Ishikawa (cell line): ENCODE results near the gene APEX1.

Experiments used
- CEBPB ChIP-seq: IDR thresholded peaks from 2 replicates; pipeline ENCODE4 v1.6.1; 2012
- CREB1 ChIP-seq: IDR thresholded peaks from 2 replicates; pipeline ENCODE4 v1.6.1; 2012; ENCODE audit warnings: low read depth
- EGR1 ChIP-seq: IDR thresholded peaks from 2 replicates; pipeline ENCODE4 v1.6.1; 2012
- EP300 ChIP-seq: IDR thresholded peaks from 2 replicates; pipeline ENCODE4 v1.6.1; 2012; ENCODE audit warnings: borderline replicate concordance
- FOXM1 ChIP-seq: IDR thresholded peaks from 2 replicates; pipeline ENCODE4 v1.6.1; 2012; ENCODE audit warnings: low read depth, borderline replicate concordance
- MAX ChIP-seq: IDR thresholded peaks from 2 replicates; pipeline ENCODE4 v1.6.1; 2012
- NFIC ChIP-seq: IDR thresholded peaks from 2 replicates; pipeline ENCODE4 v1.6.1; 2012
- RAD21 ChIP-seq: IDR thresholded peaks from 2 replicates; pipeline ENCODE4 v1.6.1; 2012; ENCODE audit warnings: low read depth
- TAF1 ChIP-seq: IDR thresholded peaks from 2 replicates; pipeline ENCODE4 v1.6.1; 2012; ENCODE audit warnings: low read depth, mild to moderate bottlenecking
- TCF12 ChIP-seq: IDR thresholded peaks from 2 replicates; pipeline ENCODE4 v1.6.1; 2012; ENCODE audit warnings: low read depth
- TEAD4 ChIP-seq: IDR thresholded peaks from 2 replicates; pipeline ENCODE4 v1.6.1; 2012
- YY1 ChIP-seq: IDR thresholded peaks from 2 replicates; pipeline ENCODE4 v1.6.1; 2012; ENCODE audit warnings: low read depth
- ZBTB7A ChIP-seq: IDR thresholded peaks from 2 replicates; pipeline ENCODE4 v1.6.1; 2012; ENCODE audit warnings: low read depth
- TF ChIP-seq, protein P1 (sequence below): IDR thresholded peaks from 2 replicates; pipeline ENCODE4 v1.6.1; 2012; ENCODE audit warnings: low read depth, mild to moderate bottlenecking
- TF ChIP-seq, protein P2 (sequence below): IDR thresholded peaks from 2 replicates; pipeline ENCODE4 v1.6.1; 2012

The APEX1 gene

GRCh38 chr14:20428802-20429201 is 26.2 kb upstream of the APEX1 start:
- TF ChIP-seq EP300: no peak
- TF ChIP-seq, protein P1, sequence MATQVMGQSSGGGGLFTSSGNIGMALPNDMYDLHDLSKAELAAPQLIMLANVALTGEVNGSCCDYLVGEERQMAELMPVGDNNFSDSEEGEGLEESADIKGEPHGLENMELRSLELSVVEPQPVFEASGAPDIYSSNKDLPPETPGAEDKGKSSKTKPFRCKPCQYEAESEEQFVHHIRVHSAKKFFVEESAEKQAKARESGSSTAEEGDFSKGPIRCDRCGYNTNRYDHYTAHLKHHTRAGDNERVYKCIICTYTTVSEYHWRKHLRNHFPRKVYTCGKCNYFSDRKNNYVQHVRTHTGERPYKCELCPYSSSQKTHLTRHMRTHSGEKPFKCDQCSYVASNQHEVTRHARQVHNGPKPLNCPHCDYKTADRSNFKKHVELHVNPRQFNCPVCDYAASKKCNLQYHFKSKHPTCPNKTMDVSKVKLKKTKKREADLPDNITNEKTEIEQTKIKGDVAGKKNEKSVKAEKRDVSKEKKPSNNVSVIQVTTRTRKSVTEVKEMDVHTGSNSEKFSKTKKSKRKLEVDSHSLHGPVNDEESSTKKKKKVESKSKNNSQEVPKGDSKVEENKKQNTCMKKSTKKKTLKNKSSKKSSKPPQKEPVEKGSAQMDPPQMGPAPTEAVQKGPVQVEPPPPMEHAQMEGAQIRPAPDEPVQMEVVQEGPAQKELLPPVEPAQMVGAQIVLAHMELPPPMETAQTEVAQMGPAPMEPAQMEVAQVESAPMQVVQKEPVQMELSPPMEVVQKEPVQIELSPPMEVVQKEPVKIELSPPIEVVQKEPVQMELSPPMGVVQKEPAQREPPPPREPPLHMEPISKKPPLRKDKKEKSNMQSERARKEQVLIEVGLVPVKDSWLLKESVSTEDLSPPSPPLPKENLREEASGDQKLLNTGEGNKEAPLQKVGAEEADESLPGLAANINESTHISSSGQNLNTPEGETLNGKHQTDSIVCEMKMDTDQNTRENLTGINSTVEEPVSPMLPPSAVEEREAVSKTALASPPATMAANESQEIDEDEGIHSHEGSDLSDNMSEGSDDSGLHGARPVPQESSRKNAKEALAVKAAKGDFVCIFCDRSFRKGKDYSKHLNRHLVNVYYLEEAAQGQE: no peak
- no peak for TF ChIP-seq ZBTB7A
- TF ChIP-seq, protein P2, sequence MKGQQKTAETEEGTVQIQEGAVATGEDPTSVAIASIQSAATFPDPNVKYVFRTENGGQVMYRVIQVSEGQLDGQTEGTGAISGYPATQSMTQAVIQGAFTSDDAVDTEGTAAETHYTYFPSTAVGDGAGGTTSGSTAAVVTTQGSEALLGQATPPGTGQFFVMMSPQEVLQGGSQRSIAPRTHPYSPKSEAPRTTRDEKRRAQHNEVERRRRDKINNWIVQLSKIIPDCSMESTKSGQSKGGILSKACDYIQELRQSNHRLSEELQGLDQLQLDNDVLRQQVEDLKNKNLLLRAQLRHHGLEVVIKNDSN: no peak
- TF ChIP-seq CREB1: no peak
- TF ChIP-seq FOXM1: no peak
- no peak for TF ChIP-seq CEBPB
- no peak for TF ChIP-seq TCF12
- no peak for TF ChIP-seq EGR1
- no peak for TF ChIP-seq TEAD4
- no peak for TF ChIP-seq RAD21
- no peak for TF ChIP-seq YY1
- no peak for TF ChIP-seq TAF1
- no peak for TF ChIP-seq NFIC
- TF ChIP-seq MAX: no peak

GRCh38 chr14:20429801-20430669 is 25.0 kb upstream of the APEX1 start:
- TF ChIP-seq NFIC (peak; percentile 48; the same call in 1 of the 2 replicates), CEBPB (no peak)

GRCh38 chr14:20434701-20435581 is 20.1 kb upstream of the APEX1 start:
- TF ChIP-seq, protein P1: no peak
- TF ChIP-seq YY1: no peak
- no peak for TF ChIP-seq RAD21
- TF ChIP-seq CREB1: no peak
- no peak for TF ChIP-seq EGR1
- no peak for TF ChIP-seq TEAD4
- no peak for TF ChIP-seq ZBTB7A
- no peak for TF ChIP-seq FOXM1

DNA sequence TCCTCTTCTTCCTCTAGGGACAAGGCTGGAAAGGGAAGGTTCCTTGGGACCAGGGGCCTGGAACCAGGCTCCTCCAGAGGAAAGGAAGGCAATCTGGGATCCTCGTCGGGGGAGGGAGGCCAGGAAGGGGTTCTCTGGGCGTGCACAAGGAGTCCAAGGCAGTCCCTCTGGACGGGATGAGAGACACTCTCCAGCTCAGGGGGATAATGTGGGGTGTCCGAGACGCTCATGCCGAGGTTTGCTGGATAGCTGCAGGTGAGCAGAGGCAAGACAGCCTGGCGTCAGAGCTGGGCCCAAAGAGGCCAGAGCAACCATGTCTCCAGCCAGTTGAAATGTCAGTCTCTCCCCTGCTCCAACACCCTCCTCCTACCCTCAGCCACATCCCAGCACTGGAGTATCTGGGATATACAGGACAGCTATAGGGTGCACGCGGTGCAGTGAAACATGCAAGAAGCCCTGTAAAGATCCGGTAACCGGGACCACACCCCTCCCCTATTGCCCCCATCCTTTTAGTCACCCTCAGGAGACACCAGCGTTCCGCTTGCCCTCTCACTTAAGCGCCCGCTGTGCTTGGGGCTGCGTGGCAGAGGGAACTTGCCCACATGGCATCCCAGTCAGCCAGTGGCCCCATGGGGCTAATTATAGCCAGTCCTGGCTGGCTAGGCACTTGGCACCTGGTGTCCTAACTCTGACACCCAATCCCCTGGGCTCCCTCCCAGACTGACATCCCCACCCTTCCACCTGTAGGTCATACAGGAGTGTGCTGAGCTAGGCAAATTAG is 19.3 kb upstream of the APEX1 start, which contains the start of gene KLHL33:
KLHL33 (minus strand) TSS at position 585 of the 781 bp plus-strand sequence; CDS start at position 230, 355 bp downstream.
- TF ChIP-seq RAD21 (no peak), ZBTB7A (no peak), MAX (peak; percentile 73), FOXM1 (no peak), TEAD4 (peak; percentile 28; the same call in 1 of the 2 replicates), NFIC (peak; percentile 24; the same call in 1 of the 2 replicates)
- TF ChIP-seq, protein P2: no peak

DNA sequence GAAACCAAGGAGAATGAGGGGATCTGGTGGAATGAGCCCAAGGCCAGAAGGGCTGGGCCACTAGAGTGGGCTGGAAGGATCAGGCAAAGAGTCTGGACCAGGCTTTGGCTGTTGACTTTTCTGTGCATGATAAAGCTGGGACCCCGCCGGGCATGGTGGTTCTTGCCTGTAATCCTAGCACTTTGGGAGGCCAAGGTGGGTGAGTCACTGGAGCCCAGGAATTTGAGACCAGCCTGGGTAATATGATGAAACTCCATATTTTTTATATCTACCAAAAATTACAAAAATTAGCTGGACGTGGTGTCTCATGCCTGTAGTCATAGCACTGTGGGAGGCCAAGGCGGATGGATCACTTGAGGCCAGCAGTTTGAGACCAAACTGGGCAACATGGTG is 18.7 kb upstream of the APEX1 start:
- TF ChIP-seq MAX: peak; percentile 15; the same call in 1 of the 2 replicates
- TF ChIP-seq, protein P1: no peak
- TF ChIP-seq TCF12: no peak
